ENCODE results near the gene ZBTB8B.
"Not testable (repeated sequence)": the region's sequence is repeated elsewhere in the genome, so short reads cannot be mapped to it uniquely, and the experiment has no call there.

The ZBTB8B gene

DNA sequence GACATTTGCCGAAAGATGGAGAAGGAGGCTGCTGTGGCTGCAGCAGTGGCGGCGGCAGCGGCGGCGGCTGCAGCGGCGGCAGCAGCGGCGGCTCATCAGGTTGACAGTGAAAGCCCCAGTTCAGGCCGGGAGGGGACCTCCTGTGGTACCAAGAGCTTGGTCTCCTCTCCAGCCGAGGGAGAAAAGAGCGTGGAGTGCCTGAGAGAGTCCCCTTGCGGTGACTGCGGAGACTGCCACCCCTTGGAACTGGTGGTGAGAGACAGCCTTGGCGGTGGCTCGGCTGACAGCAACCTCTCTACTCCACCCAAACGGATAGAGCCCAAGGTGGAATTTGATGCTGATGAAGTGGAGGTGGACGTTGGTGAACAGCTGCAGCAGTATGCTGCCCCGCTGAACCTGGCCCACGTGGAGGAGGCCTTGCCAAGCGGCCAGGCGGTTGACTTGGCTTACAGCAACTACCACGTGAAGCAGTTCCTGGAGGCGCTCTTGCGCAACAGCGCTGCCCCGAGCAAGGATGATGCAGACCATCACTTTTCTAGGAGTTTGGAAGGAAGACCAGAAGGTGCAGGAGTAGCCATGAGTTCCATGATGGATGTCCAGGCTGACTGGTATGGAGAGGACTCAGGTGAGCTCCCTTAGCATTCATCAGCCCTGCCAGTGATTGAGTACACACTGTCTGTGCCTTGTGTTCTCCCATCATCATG lies 6.3 kb downstream of the ZBTB8B start:
- peak in 1 of 2 experiments; percentile 31 for DNase-seq

DNA sequence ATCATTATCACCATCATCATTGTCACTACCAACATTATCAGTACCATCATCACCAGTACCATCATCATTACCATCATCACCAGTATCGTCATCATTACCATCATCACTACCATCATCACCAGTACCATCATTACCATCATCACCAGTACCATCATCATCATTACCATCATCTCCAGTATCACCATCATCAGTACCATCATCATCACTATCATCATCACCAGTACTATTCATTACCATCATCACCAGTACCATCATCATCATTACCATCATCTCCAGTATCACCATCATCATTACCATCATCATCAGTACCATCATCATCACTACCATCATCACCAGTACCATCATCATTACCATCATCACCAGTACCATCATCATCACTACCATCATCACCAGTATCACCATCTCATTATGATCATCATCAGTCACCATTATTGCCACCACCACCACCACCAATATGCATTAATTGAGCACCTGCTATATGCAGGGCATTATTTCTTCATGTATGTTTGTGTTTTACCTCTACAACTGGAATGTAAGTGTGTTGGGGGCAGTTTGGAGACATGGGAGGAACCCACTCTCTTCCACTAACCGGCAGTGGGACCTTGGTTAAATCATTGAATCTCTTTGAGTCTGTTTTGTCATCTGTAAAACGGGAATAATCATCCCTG lies 7.0 kb downstream of the ZBTB8B start:
- DNase-seq = no peak

DNA sequence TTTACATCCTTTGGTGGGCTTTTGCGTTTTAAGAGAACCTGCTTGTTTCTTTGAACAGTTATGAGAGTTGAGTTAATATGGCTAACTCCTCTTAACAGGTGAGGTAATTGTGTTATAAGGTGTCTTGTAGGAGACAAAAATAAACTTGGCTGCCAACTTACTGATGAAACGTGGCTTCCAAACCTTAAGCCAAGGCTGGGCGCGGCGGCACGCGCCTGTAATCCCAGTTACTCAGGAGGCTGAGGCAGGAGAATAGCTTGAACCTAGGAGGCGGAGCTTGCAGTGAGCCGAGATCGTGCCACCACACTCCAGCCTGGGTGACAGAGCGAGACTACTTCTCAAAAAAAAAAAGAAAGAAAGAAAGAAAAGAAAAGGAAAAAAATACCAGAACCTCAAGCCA lies 8.1 kb downstream of the ZBTB8B start:
- DNase-seq = not testable (repeated sequence)

DNA sequence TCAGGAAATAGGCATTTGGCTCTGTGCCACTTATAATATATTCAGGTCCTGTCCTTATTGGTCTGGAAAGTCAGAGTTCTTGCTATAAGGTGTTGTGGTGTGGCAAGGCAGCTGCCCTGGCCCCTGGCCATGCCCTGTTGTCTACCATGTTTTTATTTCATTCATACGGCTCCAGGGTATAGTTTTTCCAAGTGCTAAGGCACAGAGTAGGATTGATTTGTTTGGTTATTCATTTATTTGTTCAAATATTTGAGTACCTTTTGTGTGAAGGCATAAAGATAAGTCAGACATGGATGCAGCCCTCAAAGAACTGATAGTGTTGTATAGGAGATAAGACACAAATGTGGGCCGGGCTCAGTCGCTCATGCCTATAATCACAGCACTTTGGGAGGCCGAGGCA lies 10.1 kb downstream of the ZBTB8B start:
- no peak for DNase-seq

DNA sequence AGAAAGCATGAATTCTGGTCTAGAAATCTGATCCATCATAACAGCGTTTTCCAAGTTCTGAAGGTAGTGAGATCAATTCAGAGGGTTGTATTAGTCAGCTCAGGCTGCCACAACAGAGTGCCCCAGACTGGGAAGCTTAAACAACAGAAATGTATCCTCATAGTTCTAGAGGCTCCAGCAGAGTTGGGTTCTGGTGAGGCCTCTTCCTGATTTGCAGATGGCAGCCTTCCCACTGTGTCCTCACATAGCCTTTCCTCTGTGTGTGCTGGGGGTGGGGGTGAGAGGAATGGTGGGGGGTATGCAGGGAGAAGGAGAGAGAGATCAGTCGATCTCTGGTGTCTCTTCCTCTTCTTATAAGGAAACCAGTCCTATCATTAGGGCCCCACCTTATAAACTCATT lies 15.1 kb downstream of the ZBTB8B start:
- no peak for DNase-seq

DNA sequence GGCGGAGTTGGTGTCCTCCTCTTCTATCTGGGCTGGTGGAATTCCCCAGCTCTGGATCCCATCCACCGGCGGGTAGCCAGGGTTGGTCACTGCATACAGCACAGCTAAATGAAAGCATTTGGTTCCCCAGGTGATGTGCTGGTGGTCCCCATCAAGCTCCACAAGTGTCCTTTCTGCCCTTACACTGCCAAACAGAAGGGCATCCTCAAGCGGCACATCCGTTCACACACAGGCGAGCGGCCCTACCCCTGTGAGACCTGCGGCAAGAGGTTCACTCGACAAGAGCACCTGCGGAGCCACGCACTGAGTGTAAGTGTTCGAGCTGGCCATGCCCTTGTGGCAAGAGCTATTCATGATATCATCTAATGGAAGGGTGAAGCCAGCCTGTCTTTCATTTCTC lies 15.9 kb downstream of the ZBTB8B start:
- DNase-seq = no peak

- not testable (repeated sequence) for DNase-seq
Observed at GRCh38 chr1:32481788-32482187, 16.9 kb downstream of the ZBTB8B start.

GRCh38 chr1:32485554-32486255 lies 20.8 kb downstream of the ZBTB8B start:
- DNase-seq = no peak

GRCh38 chr1:32486463-32487113 lies 21.7 kb downstream of the ZBTB8B start:
- no peak for DNase-seq

GRCh38 chr1:32487182-32487581 lies 22.3 kb downstream of the ZBTB8B start:
- no peak for DNase-seq

- no peak for DNase-seq
Observed at GRCh38 chr1:32489774-32490454, 25.0 kb downstream of the ZBTB8B start.

GRCh38 chr1:32491386-32491785 lies 26.5 kb downstream of the ZBTB8B start:
- no peak for DNase-seq

- no peak for DNase-seq
Observed at GRCh38 chr1:32494196-32494595, 29.3 kb downstream of the ZBTB8B start.

- DNase-seq = no peak
Observed at GRCh38 chr1:32494711-32495337, 30.0 kb downstream of the ZBTB8B start.

GRCh38 chr1:32496127-32496526 lies 31.3 kb downstream of the ZBTB8B start:
- no peak for DNase-seq

GRCh38 chr1:32498751-32499150 lies 33.9 kb downstream of the ZBTB8B start:
- DNase-seq = no peak

DNA sequence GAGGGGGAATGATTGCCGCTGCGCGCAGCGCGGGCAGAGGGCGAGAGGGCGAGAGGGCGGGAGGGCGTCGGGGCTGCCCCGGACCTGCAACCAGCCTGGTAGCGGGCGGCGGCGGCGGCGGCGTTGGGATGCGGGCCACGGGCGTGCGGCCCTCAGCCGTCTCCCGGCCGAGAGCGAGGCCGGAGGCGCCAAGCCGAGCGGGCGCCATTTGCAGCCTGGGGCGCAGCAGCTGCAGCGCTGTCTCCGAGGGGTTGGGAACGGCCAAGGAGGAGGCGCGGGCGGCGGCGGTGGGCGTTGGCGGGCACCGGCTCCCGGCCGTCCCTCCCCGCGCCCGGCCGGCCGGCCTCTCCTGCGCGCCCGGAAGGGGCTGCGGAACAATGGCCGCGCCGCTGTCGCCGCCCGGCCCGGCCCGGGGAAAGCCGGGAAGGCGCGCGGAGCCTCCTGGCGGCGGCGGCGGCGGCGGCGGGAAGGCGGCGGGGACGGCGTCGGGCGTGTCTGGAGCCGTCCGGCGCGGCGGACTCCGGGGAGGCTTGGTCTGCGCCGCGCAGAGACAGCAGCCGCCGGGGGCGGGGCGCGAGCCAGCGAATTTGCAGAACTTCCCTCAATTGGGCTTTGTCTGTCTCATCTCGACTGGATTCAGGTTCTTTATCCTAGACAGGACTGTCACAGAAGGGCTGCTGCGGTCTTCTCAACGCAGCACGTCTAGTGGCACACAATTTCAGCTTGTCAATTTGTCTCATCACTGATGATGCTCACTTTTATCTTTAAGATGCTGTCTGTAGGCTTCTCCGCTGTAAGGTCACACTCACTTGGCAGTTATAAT lies 35.7 kb downstream of the ZBTB8B start:
- DNase-seq = peak; percentile 41 to 59

- DNase-seq = no peak
Observed at GRCh38 chr1:32501865-32502264, 37.0 kb downstream of the ZBTB8B start.

DNA sequence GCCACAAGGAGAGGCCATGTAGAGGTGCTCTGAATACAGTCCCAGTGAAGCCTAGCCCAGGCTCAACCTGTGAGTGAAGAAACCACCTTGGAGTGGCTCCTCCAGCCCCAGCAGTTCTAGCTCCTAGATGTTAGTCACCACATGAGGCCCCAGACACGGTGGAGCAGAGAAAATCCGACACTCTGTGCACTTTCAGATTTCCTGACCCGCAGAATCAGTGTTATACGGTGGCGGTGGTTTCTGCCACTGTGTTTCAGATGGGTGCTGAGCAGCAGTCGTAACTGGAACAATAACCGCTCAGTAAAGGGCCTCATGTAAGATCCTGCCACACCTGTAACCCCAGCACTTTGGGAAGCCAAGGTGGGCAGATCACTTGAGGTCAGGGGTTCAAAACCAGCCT lies 38.3 kb downstream of the ZBTB8B start:
- DNase-seq = no peak

GRCh38 chr1:32507021-32507420 lies 42.1 kb downstream of the ZBTB8B start:
- DNase-seq = no peak

DNA sequence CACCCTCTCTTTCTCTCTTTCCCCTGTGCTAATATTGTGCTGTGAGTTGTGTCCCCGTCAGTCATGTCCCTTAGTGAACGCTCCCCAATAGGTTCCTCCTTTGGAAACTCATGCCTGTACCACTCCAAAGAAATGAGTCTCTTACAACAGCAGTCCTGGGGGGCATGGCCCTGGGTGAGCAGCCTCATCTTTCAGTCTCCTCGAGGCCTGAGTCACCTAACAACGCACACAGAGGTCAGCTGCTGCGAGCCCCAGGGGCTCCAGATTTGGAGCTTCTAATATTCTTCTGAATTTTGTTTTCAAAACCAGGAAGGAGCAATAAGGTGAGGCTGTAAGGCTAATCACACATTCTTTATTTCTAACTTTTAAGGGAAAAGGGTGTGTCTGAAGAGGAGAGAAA lies 43.9 kb downstream of the ZBTB8B start:
- DNase-seq = no peak

- DNase-seq = no peak
Observed at GRCh38 chr1:32509939-32510338, 45.1 kb downstream of the ZBTB8B start.
